GM12865 (cell line): ENCODE measurements around the gene KRT82.

ENCODE experiments used
- DNase-seq: peaks from one replicate; pipeline ENCODE4 v3.0.0; 2010; ENCODE audit warnings: low read depth
- H3K4me3 ChIP-seq: 2 replicates; pipeline ENCODE4 v1.5.1; 2011; ENCODE audit warnings: mild to moderate bottlenecking, low read depth, low read length, control low read depth
- CTCF ChIP-seq: IDR thresholded peaks from 2 replicates; pipeline ENCODE4 v1.5.1; 2011; ENCODE audit warnings: low read length, control low read depth, low read depth, inconsistent platforms; ENCODE audit not compliant: insufficient read depth; ENCODE audit errors: missing control alignments

KRT82 gene

GRCh38 chr12:52445876-52446275 lies 39.7 kb upstream of the KRT82 start:
- H3K4me3 ChIP-seq = no peak overlapping the region
- no peak for DNase-seq
- TF ChIP-seq CTCF = no peak

DNA sequence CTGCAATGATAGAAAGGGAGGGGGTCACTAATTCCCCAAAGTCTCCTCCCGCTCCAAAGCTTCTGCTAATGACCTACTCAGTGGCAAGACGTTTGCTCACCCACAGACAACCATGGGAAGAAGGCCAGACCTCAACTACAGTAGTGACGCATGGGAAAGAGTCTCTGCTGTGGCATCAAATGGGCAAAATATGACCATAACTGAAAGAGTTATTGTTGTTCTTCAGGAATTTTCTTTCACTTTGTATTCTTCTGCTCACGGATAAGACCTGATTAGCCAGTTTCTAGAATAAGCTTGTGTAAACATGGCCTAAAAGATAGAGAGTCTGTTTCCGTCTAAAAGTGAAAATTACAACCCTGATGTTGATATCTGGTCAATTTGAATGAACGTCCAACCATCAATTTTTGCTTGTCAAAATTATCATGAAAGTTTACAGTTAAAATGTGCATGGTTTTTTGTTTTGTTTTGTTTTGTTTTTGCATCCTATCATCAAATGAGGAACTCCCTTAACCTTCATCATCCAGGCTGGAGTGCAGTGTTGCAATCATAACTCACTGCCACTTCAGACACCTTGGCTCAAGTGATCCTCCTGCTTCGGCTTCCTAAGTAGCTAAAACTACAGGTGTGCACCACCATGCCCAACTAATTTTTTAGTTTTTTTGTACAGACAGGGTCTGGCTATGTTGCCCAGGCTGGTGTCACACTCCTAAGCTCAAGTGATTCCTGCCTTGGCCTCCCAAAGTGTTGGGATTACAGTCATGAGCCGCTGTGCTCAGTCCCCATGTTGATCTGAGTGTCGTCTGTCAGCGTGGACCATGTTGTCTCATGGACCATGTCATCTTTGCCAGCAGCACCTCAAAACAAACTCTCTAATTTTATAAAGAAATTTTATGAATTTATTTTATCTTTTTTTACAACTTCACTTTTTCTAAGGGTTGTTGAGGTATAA lies 38.8 kb upstream of the KRT82 start:
- TF ChIP-seq CTCF = no peak
- H3K4me3 ChIP-seq = no peak overlapping the region
- DNase-seq = no peak

GRCh38 chr12:52443966-52444365 lies 37.8 kb upstream of the KRT82 start:
- TF ChIP-seq CTCF = no peak
- H3K4me3 ChIP-seq = no peak overlapping the region
- no peak for DNase-seq

GRCh38 chr12:52442600-52443061 lies 36.5 kb upstream of the KRT82 start:
- TF ChIP-seq CTCF = no peak
- H3K4me3 ChIP-seq = no peak overlapping the region
- no peak for DNase-seq

GRCh38 chr12:52441320-52441911 lies 35.3 kb upstream of the KRT82 start:
- no peak for DNase-seq
- H3K4me3 ChIP-seq = no peak overlapping the region
- no peak for TF ChIP-seq CTCF

DNA sequence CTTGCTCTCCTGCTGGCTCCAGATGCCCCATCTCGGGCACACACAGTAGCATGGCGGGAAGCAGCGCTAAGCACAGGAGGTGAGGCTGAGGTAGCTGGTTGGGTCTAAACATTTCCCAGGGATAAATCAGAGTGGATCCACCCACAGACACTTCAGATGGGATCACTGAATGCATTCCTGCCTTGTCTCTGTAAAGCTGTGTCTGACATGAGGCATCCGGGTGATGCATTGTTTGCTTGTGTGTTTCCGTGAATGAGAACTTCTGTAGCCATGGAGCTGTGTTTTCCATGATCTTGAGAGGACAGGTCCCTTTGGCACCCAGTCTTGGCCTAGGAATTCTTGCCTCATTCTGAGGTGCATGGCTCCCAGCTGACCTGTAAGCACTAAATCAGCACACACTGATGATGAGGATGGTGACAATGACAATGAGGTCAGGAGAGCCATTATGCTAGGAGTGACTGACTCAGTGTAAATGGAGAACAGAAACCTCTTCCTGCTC lies 34.7 kb upstream of the KRT82 start:
- DNase-seq = no peak
- H3K4me3 ChIP-seq = no peak overlapping the region
- TF ChIP-seq CTCF = no peak

GRCh38 chr12:52439845-52440244 lies 33.7 kb upstream of the KRT82 start:
- DNase-seq = no peak
- no peak overlapping the region for H3K4me3 ChIP-seq
- TF ChIP-seq CTCF = no peak
